Heart right ventricle (tissue), 16 donors: Measurements from ENCODE around the gene PARN. TPM values are rescaled to one million over a fixed set of nuclear protein-coding genes. Genes with fewer than 3 reads are reported as not detected.

Experiments
- ATAC-seq, 8 donors: fragments of 200-7000 bp; cut with Tn5 transposase; one replicate each; pipeline ENCODE4 v1.9.1; 2020; ENCODE audit warnings: mild to moderate bottlenecking in 8 of 8, moderate library complexity in 8 of 8, moderate number of reproducible peaks in 1 of 8
- DNase-seq, 2 donors: peaks; one replicate each; pipeline ENCODE4 v3.0.0-alpha.2; 2020
- H3K27ac ChIP-seq, 10 donors: fragments of 200-600 bp; sonication (generic) in 2 of 10; one replicate each; pipeline versions ENCODE4 v1.5.0 to v1.8.0; 2020 to 2022; ENCODE audit warnings: mild to moderate bottlenecking in 3 of 10
- H3K27me3 ChIP-seq, 7 donors: fragments of 200-600 bp; one replicate each; pipeline ENCODE4 v1.8.0; 2021 to 2022; ENCODE audit warnings: mild to moderate bottlenecking in 2 of 7
- H3K36me3 ChIP-seq, 9 donors: fragments of 200-600 bp; sonication (generic) in 1 of 9; one replicate each; pipeline versions ENCODE4 v1.5.0 to v1.8.0; 2020 to 2022; ENCODE audit warnings: mild to moderate bottlenecking in 2 of 9
- H3K4me1 ChIP-seq, 9 donors: fragments of 200-600 bp; sonication (generic) in 1 of 9; one replicate each; pipeline versions ENCODE4 v1.5.0 to v1.8.0; 2020 to 2022; ENCODE audit warnings: mild to moderate bottlenecking in 4 of 9
- H3K4me3 ChIP-seq, 10 donors: fragments of 200-600 bp; sonication (generic) in 2 of 10; one replicate each; pipeline versions ENCODE4 v1.5.0 to v1.8.0; 2020 to 2022; ENCODE audit warnings: mild to moderate bottlenecking in 7 of 10, moderate library complexity in 2 of 10
- H3K9me3 ChIP-seq, 11 donors: fragments of 200-600 bp in 10 of 11; sonication (generic) in 2 of 11; one replicate each; pipeline versions ENCODE4 v1.5.0 to v1.8.0; 2013 to 2022; ENCODE audit warnings: mild to moderate bottlenecking in 2 of 11, control low read depth in 1 of 11, moderate library complexity in 1 of 11
- CTCF ChIP-seq, 9 donors: fragments of 200-600 bp; sonication (generic) in 2 of 9; IDR thresholded peaks; one replicate each; pipeline versions ENCODE4 v1.5.0 to v1.8.0; 2021 to 2022; ENCODE audit warnings: antibody characterized with exemption in 9 of 9, mild to moderate bottlenecking in 5 of 9, moderate library complexity in 1 of 9
- WGBS, 2 donors: extraction: QIAGEN DNeasy Blood & Tissue Kit; methylation state at CpG; one replicate each; pipeline ENCODE4 v1.1.7; 2013; ENCODE audit warnings: inconsistent platforms in 1 of 2; 5-methylcytosine and 5-hydroxymethylcytosine counted together
- intact Hi-C, 10 donors: fragments of 100-400 bp; cut with DNase I; formaldehyde crosslinking; loops; one replicate each; pipeline versions ENCODE4 v1.11.1 to v1.14.2; 2022
- polyA plus RNA-seq, 2 donors: library from polyadenylated mRNA; stranded (reverse); fragments of 200-250 nt; gene quantifications; one replicate each; pipeline ENCODE4 v1.2.3, GENCODE V29; 2013
- total RNA-seq, 10 donors: library from RNA; stranded (reverse); fragmentation: NEBNext Ultra II Directional in 3 of 10; extraction: Animal tissue kit (Norgen Biotek cat#: 25700) in 3 of 10; gene quantifications; one replicate each; pipeline versions ENCODE4 v1.2.1 to v1.2.4, GENCODE V29; 2021 to 2023
- donor health status: Arrhythmogenic right ventricular cardiomyopathy.
- donor health status: ischemic (EF 13 %, LVEDD 7.1; RV severe dilation, severe dysfunction).
- donor health status: healthy with polysubstance abuse.
- donor health status: DM: no; HTN: yes; CAD: no.
- donor health status: DM: no; HTN: no; CAD: no.
- donor health status: ischemic (EF 25% LVEDD 6.9; RV normal size, moderate dysfunction).
- donor health status: ischemic (EF 25% LVEDD 5.7; RV mildly dilated, moderate dysfunction).
- donor health status: healthy.
- donor health status: DM: yes; HTN: yes; CAD: no.
- donor health status: Ischemic cardiomyopathy.
- donor health status: ischemic (EF 35%, LVEDD 5.7; RV mildly dilated, moderate dysfunction).
- donor health status: nonischemic (EF 11% LVEDD 7.7; RV severe dilation, severe dysfunction).
- donor health status: DM: yes; HTN: yes; CAD: no.
- donor health status: PGD.
- donor health status: ischemic (EF 29% LVEDD 5.4; RV normal size, mild dysfunction).
- donor health status: nonischemic (EF 23%, LVEDD 6.1; RV moderate dilation, normal function).

PARN gene
- total and polyA plus RNA-seq, 12 donors: 7.0 to 25.3 (median 22.8) TPM

DNA sequence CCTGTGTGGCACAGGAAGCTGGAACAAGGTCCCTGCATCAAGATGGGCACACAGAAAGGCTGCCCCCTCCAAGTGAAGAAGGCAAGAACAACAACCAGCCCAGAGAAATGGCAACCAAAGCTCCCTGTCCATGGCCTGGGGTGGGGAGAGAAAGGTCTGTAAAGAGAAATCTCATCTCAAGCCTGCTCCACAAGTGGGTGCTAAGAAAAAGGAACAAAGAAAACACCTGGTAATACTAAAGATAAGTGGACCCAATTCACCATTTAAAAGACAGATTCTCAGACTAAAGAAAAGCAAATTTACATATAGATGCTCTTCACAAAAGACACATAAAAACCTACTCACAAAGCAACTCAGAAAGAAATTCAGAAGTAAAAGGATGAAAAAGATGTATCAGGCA, 107.4 kb downstream of the PARN start:
- Histone ChIP-seq H3K27me3 (no peaks in the 10 kb centered on the region), H3K4me1 (peaks cover 0 to 9% (median 3%) of the 10 kb centered on the region in 9 donors), H3K27ac (no peak overlapping the region), H3K36me3 (no peaks in the 10 kb centered on the region), H3K4me3 (no peak overlapping the region), H3K9me3 (no peaks in the 10 kb centered on the region)
- TF ChIP-seq CTCF (IDR thresholded peaks at IDR 0.05): no peak
- DNase-seq (no peak), ATAC-seq (no peak)
- intact Hi-C loops: loop anchor here in 4 of 10 donors (10.0 kb wide), 3 partner anchors 58 to 598 kb away; partner anchors contain the start of gene ERCC4 (in 4 of the 4)

GRCh38 chr16:14520753-14521152, 109.3 kb downstream of the PARN start:
- no peaks in the 10 kb centered on the region for H3K27me3 ChIP-seq
- H3K4me1 ChIP-seq: peaks cover 0 to 4% (median 0%) of the 10 kb centered on the region in 9 donors
- intact Hi-C loops: loop anchor here in 4 of 10 donors (10.0 kb wide), 3 partner anchors 56 to 596 kb away; partner anchors contain the start of gene ERCC4 (in 4 of the 4)
- WGBS, 2 donors: 74 to 80% methylated on average over 2 of the region's 2 CpGs
- no peaks in the 10 kb centered on the region for H3K9me3 ChIP-seq
- no peak for TF ChIP-seq CTCF (IDR thresholded peaks at IDR 0.05)
- no peak overlapping the region for H3K4me3 ChIP-seq
- no peak overlapping the region for H3K27ac ChIP-seq
- ATAC-seq (no peak), DNase-seq (no peak)
- H3K36me3 ChIP-seq: no peaks in the 10 kb centered on the region

GRCh38 chr16:14514967-14515366, 115.1 kb downstream of the PARN start:
- intact Hi-C loops: no loop called here
- peaks cover 0 to 20% (median 14%) of the 10 kb centered on the region in 9 donors for H3K4me1 ChIP-seq
- 91 to 94% methylated on average over 3 of the region's 3 CpGs for WGBS, 2 donors
- DNase-seq: no peak
- H3K36me3 ChIP-seq: no peaks in the 10 kb centered on the region
- no peaks in the 10 kb centered on the region for H3K9me3 ChIP-seq
- no peak for ATAC-seq
- H3K27me3 ChIP-seq: no peaks in the 10 kb centered on the region
- no peak overlapping the region for H3K4me3 ChIP-seq
- no peak for TF ChIP-seq CTCF (IDR thresholded peaks at IDR 0.05)
- H3K27ac ChIP-seq: no peak overlapping the region

GRCh38 chr16:14513389-14514107, 116.5 kb downstream of the PARN start:
- Histone ChIP-seq H3K4me1 (peaks cover 0 to 29% (median 25%) of the 10 kb centered on the region in 9 donors), H3K9me3 (no peaks in the 10 kb centered on the region), H3K4me3 (no peak overlapping the region), H3K27me3 (no peaks in the 10 kb centered on the region), H3K27ac (no peak overlapping the region), H3K36me3 (no peaks in the 10 kb centered on the region)
- DNase-seq (no peak), ATAC-seq (no peak)
- intact Hi-C loops: no loop called here
- no peak for TF ChIP-seq CTCF (IDR thresholded peaks at IDR 0.05)
- 91 to 97% methylated on average over 10 of the region's 10 CpGs for WGBS, 2 donors
